Measurements from ENCODE around the gene SLC4A8.
A peak's percentile ranks its signal among the peaks of the same experiment; 100 is the strongest.
"Not testable (repeated sequence)": the region's sequence is repeated elsewhere in the genome, so short reads cannot be mapped to it uniquely, and the experiment has no call there.

The SLC4A8 gene

GRCh38 chr12:51482929-51483697, 58.5 kb downstream of the SLC4A8 start:
- no peak for DNase-seq

DNA sequence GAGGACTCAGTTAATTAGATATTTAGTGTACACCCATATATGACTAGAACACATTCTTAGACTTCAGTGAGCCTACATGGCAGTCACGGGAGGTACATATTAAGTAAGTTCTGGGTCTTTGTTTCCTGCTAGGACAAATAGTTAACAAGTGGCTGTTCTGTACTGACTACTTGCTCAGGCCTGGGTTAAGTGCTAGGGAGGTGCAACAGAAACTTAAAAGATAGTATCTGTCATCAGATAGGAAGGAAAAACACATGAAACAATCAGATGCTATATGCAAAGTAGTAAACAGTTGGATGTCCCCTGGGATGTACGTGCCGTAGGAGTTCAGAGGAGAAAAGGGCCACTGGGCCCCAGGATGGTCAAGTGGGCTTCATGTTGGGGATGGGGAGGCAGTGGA, 59.5 kb downstream of the SLC4A8 start:
- DNase-seq, result peak; percentile 35 to 68

DNA sequence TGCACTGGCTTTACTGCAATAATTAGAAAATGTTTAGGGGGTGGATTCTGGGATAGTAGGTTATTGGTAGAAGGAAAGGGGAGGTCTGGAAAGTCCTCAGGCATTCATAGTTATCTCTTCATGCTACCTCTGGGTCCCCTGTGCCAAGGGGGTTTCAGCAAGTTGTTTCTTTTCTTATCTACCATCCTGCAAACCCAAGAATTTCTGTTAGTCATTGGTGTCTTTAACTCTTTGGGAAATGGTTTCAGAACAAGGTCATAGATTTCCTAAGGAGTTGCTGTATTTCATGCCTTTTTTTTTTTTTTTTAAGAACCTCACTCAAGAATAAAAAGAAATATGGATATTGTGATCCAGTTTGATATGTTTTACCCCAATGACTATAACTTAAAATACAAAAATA, 63.6 kb downstream of the SLC4A8 start:
- no peak for DNase-seq

DNA sequence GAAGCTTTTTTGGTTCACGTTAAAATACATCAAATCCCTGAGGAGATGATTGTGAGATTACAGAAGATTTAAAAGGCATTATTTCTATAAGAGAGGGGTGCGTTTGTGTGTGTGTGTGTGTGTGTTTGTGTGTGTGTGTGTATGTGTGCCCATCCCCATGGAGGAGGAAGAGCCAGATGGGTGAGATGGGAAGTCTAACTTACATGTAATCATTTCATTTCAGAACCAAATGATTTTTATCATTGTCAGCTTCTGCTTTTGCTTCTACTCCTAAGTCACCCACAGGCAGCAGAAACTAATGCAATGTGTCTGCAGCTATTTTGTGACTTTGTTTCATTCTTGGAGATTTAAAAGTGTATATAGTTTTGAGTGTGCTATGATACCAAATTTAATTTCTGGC, 68.7 kb downstream of the SLC4A8 start:
- no peak for DNase-seq

DNA sequence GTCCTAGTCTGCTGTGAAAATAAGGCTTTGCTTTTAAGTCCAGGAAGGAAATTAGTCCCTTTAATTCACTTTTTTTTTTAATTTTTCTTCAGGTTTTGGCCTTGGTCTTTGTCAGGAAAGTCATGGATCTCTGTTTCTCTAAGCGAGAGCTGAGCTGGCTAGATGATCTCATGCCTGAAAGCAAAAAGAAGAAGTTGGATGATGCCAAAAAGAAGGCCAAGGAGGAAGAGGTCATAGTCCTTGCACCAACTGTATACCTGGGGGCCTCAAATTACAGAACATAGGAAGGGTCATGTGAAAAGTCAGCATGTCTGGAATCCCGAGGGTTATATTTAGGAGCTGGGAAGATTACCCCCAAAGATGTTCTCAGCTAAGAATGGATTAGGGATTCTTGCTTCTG, 72.3 kb downstream of the SLC4A8 start:
- DNase-seq, result no peak

DNA sequence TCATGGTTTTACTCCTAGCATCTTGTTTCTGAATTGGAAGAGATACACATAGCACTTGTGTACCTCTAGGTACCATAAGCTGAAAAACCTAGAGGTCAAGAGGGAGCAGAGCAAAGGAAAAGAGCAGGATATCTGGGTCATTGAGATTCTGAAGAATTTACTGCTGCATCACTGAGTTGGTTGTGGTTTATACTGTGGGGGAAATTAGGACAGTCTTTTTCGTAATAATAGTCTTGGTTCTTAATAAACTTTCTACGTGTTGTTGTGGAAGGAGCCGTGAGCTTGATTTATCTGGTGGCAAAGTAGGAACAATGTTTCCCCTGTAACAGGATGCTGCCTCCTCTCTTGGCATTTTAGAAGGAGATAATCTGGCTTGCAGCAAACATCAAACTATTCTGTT, 80.2 kb downstream of the SLC4A8 start:
- DNase-seq, result no peak

DNA sequence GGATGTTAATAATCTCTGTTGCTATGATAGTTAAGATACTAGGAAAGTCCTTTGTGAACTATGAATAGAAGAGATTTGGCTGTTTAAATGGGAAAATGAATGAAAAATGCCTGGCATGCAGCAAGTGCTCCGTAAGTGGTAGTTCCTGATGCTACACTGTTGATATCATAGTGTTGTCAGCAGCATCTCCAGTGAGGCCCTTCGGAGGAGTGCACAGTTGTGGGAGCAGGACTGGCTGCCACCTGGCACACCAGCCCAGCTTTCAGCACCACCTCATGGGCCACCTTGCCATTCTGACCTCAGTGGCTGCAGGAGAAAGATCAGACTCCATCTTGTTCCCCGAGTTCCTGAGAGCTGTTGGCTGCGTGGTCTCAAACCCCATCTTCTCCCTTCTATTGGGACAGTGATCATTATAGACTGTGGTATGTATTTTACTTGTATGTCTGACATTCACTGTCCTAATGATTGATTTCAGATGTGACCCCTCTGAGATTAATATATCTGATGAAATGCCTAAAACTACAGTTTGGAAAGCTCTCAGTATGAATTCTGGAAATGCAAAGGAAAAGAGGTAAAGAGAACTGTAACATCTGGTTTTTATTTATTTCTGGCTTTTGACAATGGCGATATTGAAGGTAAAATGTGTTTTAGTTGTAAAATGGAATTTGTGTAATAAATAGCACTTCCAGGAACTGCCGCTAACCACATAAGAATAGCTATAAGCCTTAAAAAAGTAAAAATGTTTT, 80.9 kb downstream of the SLC4A8 start:
- no peak for DNase-seq

- no peak for DNase-seq
Observed at GRCh38 chr12:51507178-51507577, 82.5 kb downstream of the SLC4A8 start.

- no peak for DNase-seq
Observed at GRCh38 chr12:51508285-51508684, 83.7 kb downstream of the SLC4A8 start.

- DNase-seq, result no peak
Observed at GRCh38 chr12:51511546-51512260, 87.1 kb downstream of the SLC4A8 start.

DNA sequence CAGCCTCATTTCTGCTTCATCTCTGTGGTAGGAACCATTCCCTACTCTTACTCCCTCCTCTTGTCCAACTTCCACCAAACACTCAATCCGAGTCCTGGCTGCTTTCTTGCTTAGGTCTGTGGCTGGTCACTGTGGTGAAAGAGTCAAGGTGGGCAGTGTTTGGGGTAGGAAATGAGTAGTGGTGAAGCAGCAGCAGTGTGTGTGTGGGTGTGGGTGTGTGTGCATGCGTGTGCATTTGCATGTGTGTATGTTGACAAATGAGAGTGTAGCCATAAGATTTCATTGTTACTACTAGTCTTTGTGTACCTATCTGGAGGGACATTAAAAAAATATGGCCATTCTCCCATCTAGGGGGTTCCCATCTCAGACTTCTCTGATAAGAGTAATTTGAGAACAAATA, 87.8 kb downstream of the SLC4A8 start:
- no peak for DNase-seq

GRCh38 chr12:51515037-51515436, 90.4 kb downstream of the SLC4A8 start:
- DNase-seq, result not testable (repeated sequence)

GRCh38 chr12:51517316-51517715, 92.7 kb downstream of the SLC4A8 start:
- DNase-seq, result no peak

- no peak for DNase-seq
Observed at GRCh38 chr12:51517800-51518199, 93.2 kb downstream of the SLC4A8 start.

DNA sequence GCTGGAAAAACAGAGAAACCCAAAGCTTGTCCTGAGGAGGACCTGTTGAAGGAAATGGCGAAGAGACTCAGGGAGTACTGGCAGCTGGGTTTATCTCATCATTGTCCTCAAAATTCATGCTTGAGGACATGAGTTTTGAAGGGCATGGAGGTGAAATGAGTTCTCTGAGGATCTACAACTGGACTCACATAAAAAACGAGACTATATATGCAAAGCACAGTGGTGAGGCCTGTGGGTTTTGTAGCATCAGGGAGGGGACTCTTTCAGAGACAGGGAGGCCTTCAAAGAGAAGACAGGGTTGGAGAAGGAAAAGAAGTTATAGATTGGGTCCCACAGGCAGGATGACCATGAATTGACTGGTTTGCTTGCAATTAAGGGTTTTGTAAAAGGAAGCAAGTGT, 95.1 kb downstream of the SLC4A8 start:
- DNase-seq, result no peak

- DNase-seq, result no peak
Observed at GRCh38 chr12:51520576-51521325, 96.1 kb downstream of the SLC4A8 start.

DNA sequence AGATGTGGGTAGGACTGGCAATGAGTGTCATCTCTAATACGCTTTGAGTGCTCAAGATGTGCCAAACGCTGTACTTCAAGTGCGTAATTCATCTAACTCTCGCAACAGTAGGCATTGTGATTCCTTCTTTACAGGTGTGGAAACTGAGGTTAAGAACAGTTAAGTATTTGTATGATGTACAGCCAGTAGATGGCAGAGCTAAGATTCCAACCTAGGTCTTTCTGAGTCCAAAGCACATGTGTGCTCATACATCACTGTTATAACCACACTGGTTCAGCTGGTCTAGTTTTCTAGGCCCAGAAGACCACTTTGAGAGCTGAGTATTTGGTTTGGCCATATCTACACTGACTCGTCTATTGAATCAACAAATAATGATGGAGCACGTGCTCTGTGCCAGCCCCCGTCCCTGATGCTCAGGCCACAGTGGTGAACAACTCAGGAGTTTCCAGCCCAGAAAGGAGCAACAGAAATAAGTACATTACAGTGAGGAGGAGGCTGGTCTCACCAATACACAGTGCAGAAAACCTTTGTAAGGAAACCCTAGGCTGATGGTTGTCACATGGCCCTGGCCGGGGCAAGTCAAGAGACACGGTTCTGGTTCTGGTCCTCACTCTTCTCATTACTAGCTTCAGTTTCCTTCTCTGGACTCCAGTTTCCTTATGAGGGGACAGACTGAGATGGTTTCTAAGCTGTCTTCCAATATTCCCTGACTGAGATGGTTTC, 97.1 kb downstream of the SLC4A8 start:
- no peak for DNase-seq

DNA sequence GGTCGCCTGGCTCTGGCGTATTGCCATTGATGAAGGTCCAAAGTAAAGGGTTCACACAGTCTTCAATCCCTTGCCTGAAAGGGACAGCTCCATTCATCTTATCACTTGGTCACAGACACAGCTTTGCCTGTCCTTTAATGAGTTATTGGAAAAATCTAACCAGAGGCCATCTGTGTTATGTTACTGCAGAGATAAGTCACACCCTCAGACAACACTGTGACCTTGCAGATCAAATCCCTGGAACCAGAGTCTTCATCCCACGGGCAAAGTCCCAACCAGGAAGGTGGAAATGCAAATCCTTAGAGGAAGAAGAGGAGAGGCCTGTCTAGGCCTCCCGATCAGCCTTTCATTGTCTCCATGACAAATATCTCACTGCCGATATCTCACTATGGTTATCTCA, 98.1 kb downstream of the SLC4A8 start:
- DNase-seq, result no peak

DNA sequence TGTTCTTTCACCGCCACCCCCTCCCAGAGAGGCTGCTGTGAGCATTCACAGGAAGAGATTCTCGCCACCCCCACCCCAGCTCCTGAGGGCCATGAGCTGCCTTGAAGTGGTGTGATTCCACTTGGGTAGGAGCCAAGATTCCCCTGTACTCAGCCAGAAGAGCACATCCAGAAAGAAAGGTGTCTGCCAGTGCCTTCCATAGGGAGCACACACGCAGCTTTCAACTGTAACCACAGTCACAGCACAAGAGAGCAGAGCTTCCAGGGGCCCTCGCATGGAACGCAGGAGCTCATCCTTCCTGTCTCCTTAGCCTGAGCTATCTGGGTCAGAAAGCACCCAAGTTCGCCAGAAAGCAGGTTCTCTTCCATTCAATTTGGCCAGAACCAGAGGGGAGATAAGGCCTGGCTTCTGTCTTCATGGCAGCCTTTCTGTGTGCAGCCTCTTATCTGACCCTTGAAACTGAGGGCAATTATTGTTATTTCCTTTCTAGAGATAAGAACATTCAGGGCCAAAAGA, 99.8 kb downstream of the SLC4A8 start:
- DNase-seq, result no peak

DNA sequence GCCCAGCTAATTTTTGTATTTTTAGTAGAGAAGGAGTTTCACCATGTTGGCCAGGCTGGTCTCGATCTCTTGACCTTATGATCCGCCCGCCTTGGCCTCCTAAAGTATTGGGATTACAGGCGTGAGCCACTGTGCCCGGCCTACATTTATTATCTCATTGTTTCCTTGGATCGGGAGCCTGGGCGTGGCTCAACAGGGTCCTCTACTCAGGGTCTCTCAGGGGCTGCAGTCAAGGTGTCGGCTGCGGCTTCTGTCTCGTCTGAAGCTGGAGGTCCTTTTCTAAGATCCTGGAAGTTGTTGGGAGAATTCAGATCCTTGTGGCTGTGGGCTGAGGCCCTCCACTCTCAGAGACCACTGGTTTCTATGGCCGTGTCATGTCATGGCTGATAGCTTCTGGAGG, 100.9 kb downstream of the SLC4A8 start:
- no peak for DNase-seq

DNA sequence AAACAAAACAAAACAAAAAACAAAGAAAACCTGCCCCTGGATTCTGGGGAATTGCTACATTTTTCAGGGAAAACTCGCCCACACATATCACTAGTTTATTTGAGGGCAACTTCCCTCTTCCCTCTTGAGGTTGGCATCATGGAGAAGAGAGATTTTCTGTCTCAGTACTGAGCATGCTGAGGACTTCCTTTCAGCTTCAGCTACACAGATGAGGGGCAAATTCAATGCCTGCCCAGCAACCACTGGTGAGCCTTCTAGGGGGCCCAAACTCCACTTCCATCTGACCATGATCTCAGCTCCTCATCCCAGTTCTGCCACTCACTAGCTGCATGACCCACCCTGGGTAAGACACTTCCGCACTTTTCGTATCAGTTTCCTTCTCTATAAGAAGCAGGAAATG, 103.3 kb downstream of the SLC4A8 start:
- DNase-seq, result no peak
